IgD-negative memory B cell (primary cell): ENCODE results near the gene MPP3. TPM values are rescaled to one million over a fixed set of nuclear protein-coding genes. Genes with fewer than 3 reads are reported as not detected.
"Not testable (repeated sequence)": the region's sequence is repeated elsewhere in the genome, so short reads cannot be mapped to it uniquely, and the experiment has no call there.

Experiments
- H3K27ac Mint-ChIP-seq, 3 donors: one replicate each; pipeline ENCODE4 v1.8.0; 2020 to 2022; ENCODE audit warnings: mild to moderate bottlenecking in 3 of 3, mixed read lengths in 3 of 3, moderate library complexity in 1 of 3
- H3K27me3 Mint-ChIP-seq: one replicate; pipeline ENCODE4 v1.8.0; 2021; ENCODE audit warnings: mixed read lengths
- H3K36me3 Mint-ChIP-seq: one replicate; pipeline ENCODE4 v1.8.0; 2020; ENCODE audit warnings: mild to moderate bottlenecking, mixed read lengths
- H3K4me1 Mint-ChIP-seq, 3 donors: one replicate each; pipeline ENCODE4 v1.8.0; 2020 to 2022; ENCODE audit warnings: mixed read lengths in 3 of 3, mild to moderate bottlenecking in 1 of 3
- H3K4me3 Mint-ChIP-seq, 4 donors: one replicate each; pipeline ENCODE4 v1.8.0; 2020 to 2022; ENCODE audit warnings: mild to moderate bottlenecking in 4 of 4, mixed read lengths in 4 of 4, moderate library complexity in 3 of 4
- H3K9me3 Mint-ChIP-seq, 3 donors: one replicate each; pipeline ENCODE4 v1.8.0; 2020 to 2021; ENCODE audit warnings: mixed read lengths in 3 of 3, mild to moderate bottlenecking in 1 of 3
- polyA plus RNA-seq: library from polyadenylated mRNA; unstranded; fragments of 300-500 nt; fragmentation: Illumina TruSeq; gene quantifications from one replicate; pipeline ENCODE4 v1.2.3, GENCODE V29; 2021

The MPP3 gene
- polyA plus RNA-seq, 1 donor from 2014 or later = not detected

GRCh38 chr17:43849116-43849515, 16.2 kb upstream of the MPP3 start:
- no peaks in the 10 kb centered on the region for H3K36me3 Mint-ChIP-seq
- no peak overlapping the region for H3K27ac Mint-ChIP-seq
- peaks cover 0 to 2% (median 0%) of the 10 kb centered on the region in 3 donors for H3K4me1 Mint-ChIP-seq
- H3K27me3 Mint-ChIP-seq = peaks cover 20% of the 10 kb centered on the region
- H3K4me3 Mint-ChIP-seq = no peak overlapping the region
- H3K9me3 Mint-ChIP-seq = no peaks in the 10 kb centered on the region

- Mint-ChIP-seq H3K4me1 (peaks cover 0 to 2% (median 0%) of the 10 kb centered on the region in 3 donors), H3K4me3 (no peak overlapping the region), H3K27me3 (peaks cover 20% of the 10 kb centered on the region), H3K36me3 (no peaks in the 10 kb centered on the region), H3K27ac (no peak overlapping the region), H3K9me3 (no peaks in the 10 kb centered on the region)
These were observed 15.7 kb upstream of the MPP3 start for GRCh38 chr17:43848601-43849000.

- no peaks in the 10 kb centered on the region for H3K9me3 Mint-ChIP-seq
- H3K4me1 Mint-ChIP-seq = peaks cover 0 to 2% (median 2%) of the 10 kb centered on the region in 3 donors
- no peaks in the 10 kb centered on the region for H3K36me3 Mint-ChIP-seq
- peaks cover 23% of the 10 kb centered on the region for H3K27me3 Mint-ChIP-seq
- no peak within 1 kb of the TSS for H3K27ac Mint-ChIP-seq
- H3K4me3 Mint-ChIP-seq = no peak within 1 kb of the TSS
These were observed 14.0 kb upstream of the MPP3 start, which contains the start of gene CD300LG for GRCh38 chr17:43846963-43847371. Gene CD300LG (plus strand): TSS chr17:43847176. CDS start chr17:43847217, 41 bp downstream.

GRCh38 chr17:43846221-43846712, 13.3 kb upstream of the MPP3 start:
- Mint-ChIP-seq H3K36me3 (no peaks in the 10 kb centered on the region), H3K9me3 (no peaks in the 10 kb centered on the region), H3K27me3 (peaks cover 24% of the 10 kb centered on the region), H3K4me1 (peaks cover 0 to 2% (median 2%) of the 10 kb centered on the region in 3 donors), H3K27ac (no peak overlapping the region), H3K4me3 (no peak overlapping the region)

GRCh38 chr17:43845766-43846165, 12.8 kb upstream of the MPP3 start:
- H3K27me3 Mint-ChIP-seq = peaks cover 24% of the 10 kb centered on the region
- no peak overlapping the region for H3K27ac Mint-ChIP-seq
- peaks cover 0 to 3% (median 2%) of the 10 kb centered on the region in 3 donors for H3K4me1 Mint-ChIP-seq
- no peaks in the 10 kb centered on the region for H3K36me3 Mint-ChIP-seq
- H3K9me3 Mint-ChIP-seq = no peaks in the 10 kb centered on the region
- no peak overlapping the region for H3K4me3 Mint-ChIP-seq

GRCh38 chr17:43844241-43844640, 11.3 kb upstream of the MPP3 start:
- H3K9me3 Mint-ChIP-seq = no peaks in the 10 kb centered on the region
- no peaks in the 10 kb centered on the region for H3K36me3 Mint-ChIP-seq
- H3K27me3 Mint-ChIP-seq = peaks cover 28% of the 10 kb centered on the region
- H3K27ac Mint-ChIP-seq = no peak overlapping the region
- peaks cover 0 to 3% (median 2%) of the 10 kb centered on the region in 3 donors for H3K4me1 Mint-ChIP-seq
- no peak overlapping the region for H3K4me3 Mint-ChIP-seq

- Mint-ChIP-seq H3K27me3 (peaks cover 21% of the 10 kb centered on the region), H3K4me3 (no peak overlapping the region), H3K9me3 (no peaks in the 10 kb centered on the region), H3K36me3 (no peaks in the 10 kb centered on the region), H3K4me1 (peaks cover 0 to 3% (median 2%) of the 10 kb centered on the region in 3 donors), H3K27ac (no peak overlapping the region)
These were observed 10.0 kb upstream of the MPP3 start for GRCh38 chr17:43842975-43843325.

- not testable (repeated sequence) for H3K4me1 Mint-ChIP-seq, H3K36me3 Mint-ChIP-seq, H3K27ac Mint-ChIP-seq, H3K9me3 Mint-ChIP-seq, H3K4me3 Mint-ChIP-seq
- H3K27me3 Mint-ChIP-seq = peaks cover 21% of the 10 kb centered on the region
These were observed 9.4 kb upstream of the MPP3 start for GRCh38 chr17:43842091-43842974.

- no peak overlapping the region for H3K4me3 Mint-ChIP-seq
- peaks cover 0 to 2% (median 1%) of the 10 kb centered on the region in 3 donors for H3K4me1 Mint-ChIP-seq
- no peaks in the 10 kb centered on the region for H3K36me3 Mint-ChIP-seq
- H3K27me3 Mint-ChIP-seq = peaks cover 25% of the 10 kb centered on the region
- H3K27ac Mint-ChIP-seq = no peak overlapping the region
- H3K9me3 Mint-ChIP-seq = no peaks in the 10 kb centered on the region
These were observed 8.3 kb upstream of the MPP3 start for GRCh38 chr17:43841282-43841681.

GRCh38 chr17:43840814-43841213, 7.9 kb upstream of the MPP3 start:
- H3K4me1 Mint-ChIP-seq = peaks cover 0 to 2% (median 1%) of the 10 kb centered on the region in 3 donors
- H3K27me3 Mint-ChIP-seq = peaks cover 26% of the 10 kb centered on the region
- H3K36me3 Mint-ChIP-seq = peaks cover under 1% of the 10 kb centered on the region
- H3K9me3 Mint-ChIP-seq = no peaks in the 10 kb centered on the region
- H3K4me3 Mint-ChIP-seq = peak overlapping the region in 1 of 4 donors; percentile 39
- no peak overlapping the region for H3K27ac Mint-ChIP-seq

GRCh38 chr17:43839670-43840108, 6.7 kb upstream of the MPP3 start:
- Mint-ChIP-seq H3K4me3 (no peak overlapping the region), H3K36me3 (peaks cover 1% of the 10 kb centered on the region), H3K9me3 (no peaks in the 10 kb centered on the region), H3K27me3 (peaks cover 30% of the 10 kb centered on the region), H3K27ac (no peak overlapping the region), H3K4me1 (peaks cover 0 to 2% (median 1%) of the 10 kb centered on the region in 3 donors)

- Mint-ChIP-seq H3K27me3 (peaks cover 50% of the 10 kb centered on the region), H3K36me3 (peaks cover 1% of the 10 kb centered on the region), H3K4me3 (peak overlapping the region in 1 of 4 donors; percentile 2), H3K4me1 (peaks cover 6 to 13% (median 8%) of the 10 kb centered on the region in 3 donors), H3K27ac (no peak overlapping the region), H3K9me3 (peaks cover 0 to 5% (median 0%) of the 10 kb centered on the region in 3 donors)
These were observed 1.2 kb upstream of the MPP3 start for GRCh38 chr17:43834106-43834505.

- Mint-ChIP-seq H3K36me3 (peaks cover 1% of the 10 kb centered on the region), H3K4me1 (peaks cover 6 to 13% (median 8%) of the 10 kb centered on the region in 3 donors), H3K4me3 (peak overlapping the region; percentile 50 to 92 (median 82)), H3K9me3 (peaks cover 0 to 5% (median 0%) of the 10 kb centered on the region in 3 donors), H3K27ac (peak overlapping the region in 1 of 3 donors; percentile 53), H3K27me3 (peaks cover 50% of the 10 kb centered on the region)
These were observed 574 bp downstream of the MPP3 start for GRCh38 chr17:43832168-43832975.

- Mint-ChIP-seq H3K4me1 (peaks cover 6 to 13% (median 8%) of the 10 kb centered on the region in 3 donors), H3K9me3 (peaks cover 0 to 5% (median 0%) of the 10 kb centered on the region in 3 donors), H3K4me3 (peak overlapping the region; percentile 48 to 92 (median 84)), H3K27me3 (peaks cover 50% of the 10 kb centered on the region), H3K36me3 (peaks cover 1% of the 10 kb centered on the region), H3K27ac (no peak overlapping the region)
These were observed 1.3 kb downstream of the MPP3 start for GRCh38 chr17:43831633-43832032.
